ENCODE results near the gene TADA3. TPM values are rescaled to one million over a fixed set of nuclear protein-coding genes. Genes with fewer than 3 reads are reported as not detected.

TADA3 gene
- total and polyA plus RNA-seq, 2 donors (not counting 3 experiments of a cell fraction or from before 2014, with no cell fraction given): 27.8 to 31.0 TPM

- POLR2A ChIA-PET: no interaction called here
- peaks cover 7% of the 10 kb centered on the region for H3K4me1 ChIP-seq (ENCODE audit: control insufficient read depth, extremely low read depth, insufficient read depth, low read length)
- no peaks in the 10 kb centered on the region for H3K9me1 ChIP-seq (replicated peaks; ENCODE audit: control insufficient read depth, extremely low read depth, insufficient read depth, low read length)
- H3K79me2 ChIP-seq (ENCODE audit: control insufficient read depth, insufficient read depth, low read length): no peaks in the 10 kb centered on the region
- BruUV-seq (replicated peaks): no TSS peak
- DNase-seq (ENCODE audit: low read depth, low spot score): no peak
- dilution Hi-C loops (cut with MboI; ENCODE audit: extremely low pct_ligation_motif_present, low sequenced_read_pairs) (no loop called here), intact Hi-C loops (cut with micrococcal nuclease) (no loop called here)
- TF ChIP-seq POLR2AphosphoS5 (IDR thresholded peaks at IDR 0.05; ENCODE audit: insufficient read depth, low read depth, low read length) (no peak), EZH2 (IDR thresholded peaks at IDR 0.05; ENCODE audit: borderline replicate concordance, low read depth, low read length, severe bottlenecking) (no peak), JUN (IDR thresholded peaks at IDR 0.05; ENCODE audit: borderline replicate concordance, insufficient read depth, insufficient read length, low read depth) (no peak), MYC (IDR thresholded peaks at IDR 0.05; ENCODE audit: low read depth, low read length) (no peak), POLR2A (IDR thresholded peaks at IDR 0.05; ENCODE audit: low read depth, low read length) (no peak)
- no peaks in the 10 kb centered on the region for H4K20me1 ChIP-seq (replicated peaks; ENCODE audit: control insufficient read depth, extremely low read depth, insufficient read depth, low read length)
- FAIRE-seq: no peak
- H3K9ac ChIP-seq (replicated peaks; ENCODE audit: extremely low read depth, insufficient read depth, low read length): no peak overlapping the region
- CTCF ChIA-PET: no interaction called here
- no peaks in the 10 kb centered on the region for H3K9me3 ChIP-seq (replicated peaks; ENCODE audit: control insufficient read depth, insufficient read depth, low read length)
- H3K4me3 ChIP-seq (replicated peaks in 1 of 3; ENCODE audit: insufficient read depth in 1 of 3, low read depth in 1 of 3, low read length in 3 of 3): no peak overlapping the region
- H3K27me3 ChIP-seq (ENCODE audit: control insufficient read depth in 2 of 2, insufficient read depth in 2 of 2, low read length in 2 of 2): no peaks in the 10 kb centered on the region
- peaks cover 0 to 5% of the 10 kb centered on the region in 2 experiments for H3K36me3 ChIP-seq (ENCODE audit: control insufficient read depth in 2 of 2, extremely low read depth in 1 of 2, insufficient read depth in 2 of 2, low read length in 2 of 2)
- H3K4me2 ChIP-seq (ENCODE audit: insufficient read depth, low read length): no peak overlapping the region
- no peak overlapping the region for H2AFZ ChIP-seq (ENCODE audit: low read depth, low read length)
- H3K27ac ChIP-seq (ENCODE audit: insufficient read depth, low read depth, low read length): no peak overlapping the region
These were observed 4.6 kb downstream of the TADA3 start for GRCh38 chr3:9787714-9788113.

GRCh38 chr3:9786825-9787669 lies 5.2 kb downstream of the TADA3 start:
- Histone ChIP-seq H3K79me2 (ENCODE audit: control insufficient read depth, insufficient read depth, low read length) (no peaks in the 10 kb centered on the region), H4K20me1 (replicated peaks; ENCODE audit: control insufficient read depth, extremely low read depth, insufficient read depth, low read length) (no peaks in the 10 kb centered on the region), H3K4me1 (ENCODE audit: control insufficient read depth, extremely low read depth, insufficient read depth, low read length) (peaks cover 6% of the 10 kb centered on the region), H3K27me3 (ENCODE audit: control insufficient read depth in 2 of 2, insufficient read depth in 2 of 2, low read length in 2 of 2) (no peaks in the 10 kb centered on the region), H3K9me1 (replicated peaks; ENCODE audit: control insufficient read depth, extremely low read depth, insufficient read depth, low read length) (no peaks in the 10 kb centered on the region), H3K27ac (ENCODE audit: insufficient read depth, low read depth, low read length) (no peak overlapping the region), H2AFZ (ENCODE audit: low read depth, low read length) (no peak overlapping the region), H3K36me3 (ENCODE audit: control insufficient read depth in 2 of 2, extremely low read depth in 1 of 2, insufficient read depth in 2 of 2, low read length in 2 of 2) (peaks cover 0 to 7% of the 10 kb centered on the region in 2 experiments), H3K4me2 (ENCODE audit: insufficient read depth, low read length) (no peak overlapping the region), H3K4me3 (replicated peaks in 1 of 3; ENCODE audit: insufficient read depth in 1 of 3, low read depth in 1 of 3, low read length in 3 of 3) (no peak overlapping the region), H3K9ac (replicated peaks; ENCODE audit: extremely low read depth, insufficient read depth, low read length) (no peak overlapping the region), H3K9me3 (replicated peaks; ENCODE audit: control insufficient read depth, insufficient read depth, low read length) (no peaks in the 10 kb centered on the region)
- TF ChIP-seq EZH2 (IDR thresholded peaks at IDR 0.05; ENCODE audit: borderline replicate concordance, low read depth, low read length, severe bottlenecking): no peak
- TF ChIP-seq MYC (IDR thresholded peaks at IDR 0.05; ENCODE audit: low read depth, low read length): no peak
- TF ChIP-seq CTCF (IDR thresholded peaks at IDR 0.05; ENCODE audit: extremely low read depth in 1 of 2, insufficient read depth in 1 of 2, low read depth in 1 of 2, low read length in 2 of 2): peak; percentile 44 to 46
- TF ChIP-seq POLR2AphosphoS5 (IDR thresholded peaks at IDR 0.05; ENCODE audit: insufficient read depth, low read depth, low read length): no peak
- no peak for TF ChIP-seq MAX (IDR thresholded peaks at IDR 0.05; ENCODE audit: insufficient read depth, insufficient read length)
- no peak for TF ChIP-seq GATA2 (IDR thresholded peaks at IDR 0.05; ENCODE audit: insufficient read depth, insufficient read length, low read depth, low read length)
- TF ChIP-seq FOS (IDR thresholded peaks at IDR 0.05; ENCODE audit: borderline replicate concordance, insufficient read depth, low read length): no peak
- TF ChIP-seq POLR2A (IDR thresholded peaks at IDR 0.05; ENCODE audit: low read depth, low read length): no peak
- TF ChIP-seq JUN (IDR thresholded peaks at IDR 0.05; ENCODE audit: borderline replicate concordance, insufficient read depth, insufficient read length, low read depth): no peak
- dilution Hi-C loops (cut with MboI; ENCODE audit: extremely low pct_ligation_motif_present, low sequenced_read_pairs): no loop called here
- intact Hi-C loops (cut with micrococcal nuclease): no loop called here
- CTCF ChIA-PET: no interaction called here
- BruUV-seq (replicated peaks): no TSS peak
- DNase-seq (ENCODE audit: low read depth, low spot score) (no peak), FAIRE-seq (no peak)
- POLR2A ChIA-PET: no interaction called here
